Measurements from ENCODE around the gene PUM2.
"Not testable (repeated sequence)": the region's sequence is repeated elsewhere in the genome, so short reads cannot be mapped to it uniquely, and the experiment has no call there.

Gene PUM2

GRCh38 chr2:20350753-20351554, at the start of gene PUM2:
PUM2 (minus strand) TSS chr2:20350844; CDS start chr2:20327360, 23,484 bp downstream.
- DNase-seq (ENCODE audit: low read depth) = peak; percentile 96

- DNase-seq (ENCODE audit: low read depth) = no peak
Observed at GRCh38 chr2:20400306-20400705, 49.7 kb upstream of the PUM2 start.

DNA sequence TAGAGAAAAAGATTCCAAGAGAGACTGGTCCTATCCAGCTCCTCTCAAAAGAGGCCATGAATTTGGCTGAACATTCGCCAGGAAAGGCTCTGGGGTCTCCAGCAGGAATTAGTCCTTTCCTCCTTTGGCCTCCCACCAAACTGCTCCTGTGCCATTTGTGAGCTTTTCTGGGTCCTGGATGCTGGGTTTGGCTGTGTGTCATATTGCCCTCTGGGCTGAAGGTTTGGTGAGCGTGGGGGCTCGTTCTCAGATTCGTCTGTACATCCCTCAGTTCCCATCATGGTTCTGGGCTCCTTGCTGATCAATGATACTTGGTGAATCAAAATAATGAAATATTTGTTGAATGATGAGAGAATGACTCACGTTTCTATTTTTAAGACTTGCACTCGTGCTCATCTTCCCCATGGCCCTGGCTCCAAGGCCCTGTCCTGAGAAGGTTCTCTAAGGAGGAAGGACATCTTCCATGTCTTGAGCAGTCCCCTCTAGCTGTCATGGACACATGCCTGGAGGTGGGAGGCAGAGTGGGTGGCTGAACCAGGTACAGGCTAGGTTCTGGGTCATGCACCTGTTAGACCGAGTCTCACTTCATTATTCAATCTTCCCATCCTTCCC, 48.4 kb upstream of the PUM2 start:
- DNase-seq (ENCODE audit: low read depth) = no peak

DNA sequence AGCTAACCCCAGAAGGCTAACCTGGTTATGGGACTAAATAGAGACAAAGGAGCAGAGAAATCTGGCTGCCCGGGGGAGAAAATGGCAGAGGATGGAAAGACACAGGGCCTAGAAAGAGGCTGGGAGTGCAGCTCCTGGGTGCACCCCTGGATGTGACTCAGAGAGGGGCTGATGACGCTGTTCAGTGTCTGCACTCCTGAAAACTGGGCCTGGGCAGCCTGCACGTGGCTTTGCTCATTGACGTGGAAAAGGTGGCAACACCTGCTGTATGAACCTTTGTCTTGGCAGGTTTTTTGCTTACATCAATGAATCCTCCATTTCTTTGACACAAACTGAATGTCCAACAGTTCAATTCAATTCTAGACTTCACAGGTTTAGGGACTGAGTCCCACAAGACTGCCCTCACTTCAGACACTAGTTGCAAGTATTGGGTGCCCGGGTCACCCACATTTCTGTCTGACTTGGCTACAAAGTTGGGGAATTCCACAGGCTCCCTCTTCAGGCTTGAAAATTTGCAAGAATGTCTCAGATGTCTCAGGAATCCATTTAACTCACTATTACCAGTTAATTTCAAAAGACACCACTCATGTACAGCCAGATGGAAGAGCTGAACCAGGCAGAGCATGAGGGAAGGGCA, 47.3 kb upstream of the PUM2 start:
- no peak for DNase-seq (ENCODE audit: low read depth)

DNA sequence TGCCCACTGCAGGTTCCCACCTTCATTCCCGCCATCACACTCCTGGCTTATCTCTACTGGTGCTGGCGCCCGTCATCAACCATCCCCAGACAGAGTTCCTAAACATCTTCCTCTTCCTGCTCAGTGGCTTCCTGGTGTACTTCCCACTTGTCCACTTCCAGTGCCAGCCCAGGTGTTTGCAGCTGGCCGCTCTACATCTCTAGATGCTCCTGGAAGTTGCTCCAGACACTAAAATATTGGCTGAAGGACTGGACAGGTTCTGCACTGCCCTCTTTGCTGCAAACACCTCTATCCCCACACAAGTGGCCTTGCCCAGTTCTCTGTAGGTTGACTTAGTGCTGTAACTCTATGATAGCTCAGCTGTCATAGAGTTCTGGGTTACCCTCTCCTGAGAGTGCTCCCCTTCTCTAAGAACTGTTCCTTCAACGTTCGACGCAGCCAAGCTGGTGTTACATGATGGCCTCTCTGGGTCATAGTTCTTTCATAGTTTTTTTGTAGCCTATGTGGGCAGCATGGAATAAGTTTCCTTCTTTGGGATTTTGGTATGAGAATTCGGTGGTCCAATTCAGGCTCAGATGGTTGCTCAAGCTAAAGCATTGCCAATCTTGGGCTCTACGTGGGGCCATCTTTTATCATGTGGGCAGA, 45.8 kb upstream of the PUM2 start:
- no peak for DNase-seq (ENCODE audit: low read depth)

- no peak for DNase-seq (ENCODE audit: low read depth)
Observed at GRCh38 chr2:20393986-20394385, 43.3 kb upstream of the PUM2 start.

GRCh38 chr2:20391951-20392699, 41.5 kb upstream of the PUM2 start:
- DNase-seq (ENCODE audit: low read depth) = no peak

DNA sequence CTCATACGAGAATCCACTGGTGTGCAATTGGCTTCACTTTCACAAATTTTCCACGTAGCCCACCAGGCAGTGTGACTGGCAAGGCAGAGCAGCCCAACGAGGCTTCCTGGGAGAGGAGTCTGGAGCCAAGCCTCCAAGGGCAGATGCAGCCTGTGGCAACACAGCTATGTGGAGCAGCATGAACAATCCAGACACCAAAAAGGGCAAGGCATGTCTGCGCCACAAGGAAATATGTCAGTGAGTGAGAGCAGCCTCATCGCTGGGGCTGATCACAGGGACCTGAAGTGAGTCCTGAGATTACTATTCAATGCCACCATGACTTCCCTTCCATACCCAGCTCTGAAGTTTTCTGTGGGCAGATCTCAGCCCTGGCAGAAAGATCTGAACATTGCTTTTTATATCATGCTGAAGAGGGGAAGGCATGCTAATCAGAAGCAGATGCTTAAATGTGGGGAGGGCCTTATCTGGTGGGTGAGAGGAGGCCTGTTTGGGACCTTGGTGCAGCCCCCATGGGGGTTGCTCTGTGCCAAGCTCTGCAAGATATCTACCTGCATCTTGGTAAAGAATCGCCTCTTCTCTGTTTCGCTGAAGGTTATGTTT, 40.0 kb upstream of the PUM2 start:
- no peak for DNase-seq (ENCODE audit: low read depth)

DNA sequence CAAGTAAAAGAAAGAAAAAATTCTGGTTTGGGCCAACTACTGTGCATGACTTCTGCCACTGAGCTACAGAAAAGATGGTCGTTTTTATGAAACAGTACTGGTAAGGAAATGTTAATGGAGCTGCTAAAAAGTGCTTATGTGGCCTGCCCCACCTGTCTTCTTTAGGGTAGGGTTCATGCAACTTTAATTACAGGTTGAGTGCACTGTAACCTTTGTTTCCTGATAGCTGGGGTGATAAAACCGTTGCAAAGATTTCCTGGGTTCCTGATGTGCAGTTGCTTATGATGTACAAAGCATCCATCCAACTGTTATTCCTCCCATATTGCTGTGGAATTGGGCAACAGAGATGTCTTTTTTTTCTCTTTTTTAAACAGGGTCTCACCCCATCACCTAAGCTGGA, 34.3 kb upstream of the PUM2 start:
- no peak for DNase-seq (ENCODE audit: low read depth)

- DNase-seq (ENCODE audit: low read depth) = no peak
Observed at GRCh38 chr2:20382965-20383810, 32.5 kb upstream of the PUM2 start.

- no peak for DNase-seq (ENCODE audit: low read depth)
Observed at GRCh38 chr2:20381457-20381856, 30.8 kb upstream of the PUM2 start.

- no peak for DNase-seq (ENCODE audit: low read depth)
Observed at GRCh38 chr2:20378891-20379519, 28.4 kb upstream of the PUM2 start.

GRCh38 chr2:20378341-20378740, 27.7 kb upstream of the PUM2 start:
- no peak for DNase-seq (ENCODE audit: low read depth)

DNA sequence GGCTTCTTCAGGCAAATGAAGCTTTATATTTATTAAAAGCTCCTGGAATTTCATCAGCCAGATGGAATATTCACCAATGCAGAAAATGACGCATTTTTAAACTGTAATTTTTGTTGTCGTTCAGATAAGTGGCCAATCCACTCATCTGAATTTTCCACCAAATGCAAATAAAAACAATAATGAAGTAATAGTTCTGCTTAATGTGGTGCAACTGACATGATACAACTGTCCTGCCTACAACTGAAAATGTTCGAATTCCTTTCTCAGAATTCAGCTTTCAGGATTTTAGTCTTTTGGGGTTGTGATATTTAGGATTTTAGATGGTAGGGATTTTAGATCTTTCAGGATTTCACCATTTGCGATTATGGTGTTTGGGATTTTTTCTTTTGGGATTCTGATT, 27.1 kb upstream of the PUM2 start:
- no peak for DNase-seq (ENCODE audit: low read depth)

DNA sequence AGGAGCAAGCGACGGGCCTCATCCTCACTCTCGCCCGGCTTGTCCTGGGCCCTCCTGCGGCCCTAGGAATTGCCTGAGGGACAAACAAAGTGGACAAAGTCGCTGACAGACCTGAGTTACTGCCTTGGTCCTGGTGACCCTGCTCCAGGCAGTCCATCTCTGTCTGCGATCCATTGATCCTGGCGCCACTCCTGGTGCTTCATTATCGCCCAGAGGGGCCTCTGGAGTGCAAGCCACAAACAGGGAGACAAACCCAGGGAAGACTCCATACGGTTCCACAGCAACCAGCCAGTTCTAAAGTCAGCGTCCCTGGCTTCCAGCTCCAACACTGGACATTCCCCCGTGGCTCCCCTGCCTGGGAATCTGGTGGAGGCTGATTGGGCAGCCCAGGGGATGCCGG, 24.3 kb upstream of the PUM2 start:
- DNase-seq (ENCODE audit: low read depth) = not testable (repeated sequence)

- DNase-seq (ENCODE audit: low read depth) = no peak
Observed at GRCh38 chr2:20372896-20373640, 22.4 kb upstream of the PUM2 start.

GRCh38 chr2:20371323-20372025, 20.8 kb upstream of the PUM2 start:
- DNase-seq (ENCODE audit: low read depth) = no peak

DNA sequence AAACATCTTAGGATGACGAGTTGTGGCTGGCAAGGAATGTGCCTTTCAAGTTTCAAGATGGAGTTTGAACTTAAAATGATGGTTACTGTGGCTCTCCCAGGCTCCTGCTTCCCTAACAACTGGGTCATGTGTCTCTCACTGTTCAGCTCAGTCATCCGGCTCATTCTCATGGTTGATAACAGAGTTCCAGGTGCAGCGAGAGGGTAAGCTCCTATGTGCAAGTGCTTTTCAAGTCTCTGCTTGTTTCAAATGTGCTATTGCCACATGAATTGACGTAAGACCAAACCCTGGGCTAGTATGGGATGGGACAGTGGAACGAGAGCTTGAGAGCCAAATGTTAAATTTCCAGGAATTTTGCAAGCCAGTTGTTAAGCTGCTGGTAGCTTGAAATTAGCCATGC, 19.5 kb upstream of the PUM2 start:
- no peak for DNase-seq (ENCODE audit: low read depth)

DNA sequence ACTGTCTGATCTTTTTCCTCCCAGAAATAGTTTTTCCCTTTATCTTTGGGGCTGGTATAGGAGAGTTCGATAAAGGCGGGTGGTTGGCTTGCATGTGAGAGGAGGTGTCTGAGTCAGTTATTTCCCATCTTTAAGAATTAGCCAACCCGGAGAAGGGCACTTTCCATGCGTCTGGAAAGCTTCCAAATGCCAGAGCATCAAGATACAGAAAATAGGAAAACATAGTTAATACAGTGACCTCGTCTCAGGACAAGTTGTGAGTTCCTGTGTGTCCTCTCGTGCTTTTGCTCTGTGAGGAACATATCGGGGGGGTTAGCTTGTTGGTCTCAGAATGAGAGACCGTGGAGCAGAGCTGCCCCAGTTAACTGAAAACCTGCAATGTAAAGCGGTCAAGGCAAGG, 18.7 kb upstream of the PUM2 start:
- no peak for DNase-seq (ENCODE audit: low read depth)

All from stimulated activated CD8-positive, alpha-beta memory T cell treated with anti-CD3 and anti-CD28 coated beads, Interleukin-12 subunit alpha, Interleukin-12 subunit beta, amount 100 ng/mL, for 4 hours (primary cell).